ENCODE results near the gene WSCD2.

DNA sequence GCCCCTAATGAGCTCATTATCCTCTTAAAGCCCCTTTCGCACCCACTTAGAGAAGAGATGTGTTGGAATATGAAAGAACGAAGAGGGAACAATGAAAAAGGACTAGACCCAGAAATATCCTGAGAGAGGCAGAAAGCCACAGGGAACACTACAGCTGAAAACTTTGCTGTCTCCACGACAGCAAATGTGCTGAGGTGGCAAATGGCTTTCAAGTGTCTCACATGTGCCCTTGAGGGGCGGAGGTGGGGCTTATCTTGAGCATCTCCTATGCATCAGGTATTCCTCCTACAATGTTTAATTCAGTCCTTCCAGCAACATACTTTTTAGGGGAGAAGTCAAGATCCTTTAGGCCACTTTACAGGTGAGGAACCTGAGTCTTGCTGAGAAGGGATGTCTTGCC, 62.9 kb downstream of the WSCD2 start:
- TF ChIP-seq POLR2A (IDR thresholded peaks at IDR 0.05), result no peak
- TF ChIP-seq, protein P1, sequence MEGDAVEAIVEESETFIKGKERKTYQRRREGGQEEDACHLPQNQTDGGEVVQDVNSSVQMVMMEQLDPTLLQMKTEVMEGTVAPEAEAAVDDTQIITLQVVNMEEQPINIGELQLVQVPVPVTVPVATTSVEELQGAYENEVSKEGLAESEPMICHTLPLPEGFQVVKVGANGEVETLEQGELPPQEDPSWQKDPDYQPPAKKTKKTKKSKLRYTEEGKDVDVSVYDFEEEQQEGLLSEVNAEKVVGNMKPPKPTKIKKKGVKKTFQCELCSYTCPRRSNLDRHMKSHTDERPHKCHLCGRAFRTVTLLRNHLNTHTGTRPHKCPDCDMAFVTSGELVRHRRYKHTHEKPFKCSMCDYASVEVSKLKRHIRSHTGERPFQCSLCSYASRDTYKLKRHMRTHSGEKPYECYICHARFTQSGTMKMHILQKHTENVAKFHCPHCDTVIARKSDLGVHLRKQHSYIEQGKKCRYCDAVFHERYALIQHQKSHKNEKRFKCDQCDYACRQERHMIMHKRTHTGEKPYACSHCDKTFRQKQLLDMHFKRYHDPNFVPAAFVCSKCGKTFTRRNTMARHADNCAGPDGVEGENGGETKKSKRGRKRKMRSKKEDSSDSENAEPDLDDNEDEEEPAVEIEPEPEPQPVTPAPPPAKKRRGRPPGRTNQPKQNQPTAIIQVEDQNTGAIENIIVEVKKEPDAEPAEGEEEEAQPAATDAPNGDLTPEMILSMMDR (IDR thresholded peaks at IDR 0.05), result no peak

Data from Peyer's patch (tissue), 4 donors.